NOMO-1 treated with DMSO at 0.1 percent for 48 hours (cell line): ENCODE data around the gene SS18L1.

ENCODE experiments used
- DNase-seq: peaks from one replicate; lab custom pipeline; 2025; ENCODE audit not compliant: unreplicated experiment; lab: John Stamatoyannopoulos, UW

The SS18L1 gene

DNA sequence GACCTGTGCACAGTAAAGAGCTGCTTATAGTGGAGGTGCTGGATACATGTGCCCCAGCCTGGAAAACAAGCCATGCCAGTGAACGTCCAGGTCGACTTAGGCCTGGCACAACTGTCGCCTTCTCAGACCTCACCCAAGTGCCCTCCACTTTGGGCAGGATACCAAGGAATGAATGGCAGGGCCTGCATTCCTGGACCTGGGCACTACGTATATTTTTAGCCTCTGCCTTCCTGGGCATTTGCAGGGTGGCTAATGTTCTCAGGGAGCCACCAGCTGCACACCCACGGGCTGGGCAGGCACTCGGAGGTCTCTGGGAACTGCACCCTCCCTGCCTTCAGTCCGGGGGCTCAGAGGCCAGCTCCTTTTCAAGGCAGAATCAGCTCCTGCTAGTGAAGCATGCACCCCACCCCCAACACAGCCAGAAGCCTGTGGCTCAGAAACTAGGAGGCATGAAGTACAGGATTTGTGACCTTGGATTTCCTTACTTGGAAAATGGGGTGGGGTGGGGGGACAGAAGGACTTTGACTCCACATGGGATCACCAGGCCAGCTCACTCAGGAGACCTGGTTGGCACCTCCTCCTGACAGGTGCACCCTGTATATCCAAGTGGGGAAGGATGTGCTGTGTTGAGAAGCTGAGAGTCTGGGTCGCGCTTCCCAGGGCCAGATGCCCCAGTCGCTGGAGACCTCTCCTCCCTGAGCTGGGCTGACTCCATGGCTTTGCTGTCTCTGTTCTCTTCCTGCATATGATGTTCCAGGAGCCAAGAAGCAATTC is 23.8 kb upstream of the SS18L1 start:
- DNase-seq = no peak

DNA sequence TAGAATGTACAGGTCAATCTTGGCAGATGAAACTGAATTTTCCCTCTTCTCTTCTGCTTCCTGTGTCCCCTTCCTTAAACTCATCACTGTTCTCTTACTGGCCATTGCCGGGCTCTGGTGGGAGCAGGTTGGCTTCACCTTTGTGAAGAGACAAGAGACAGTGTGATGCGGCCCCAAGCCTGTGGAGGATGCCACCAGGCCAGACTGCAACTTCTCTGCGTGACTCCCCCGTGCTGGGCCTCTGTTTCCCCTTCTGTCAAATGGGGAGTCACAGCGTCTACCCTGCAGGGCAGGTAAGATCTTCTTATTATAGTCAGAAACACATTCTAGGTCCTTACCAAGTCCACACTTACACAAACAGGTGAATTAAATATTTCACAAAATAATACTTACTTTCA is 23.2 kb upstream of the SS18L1 start:
- no peak for DNase-seq

DNA sequence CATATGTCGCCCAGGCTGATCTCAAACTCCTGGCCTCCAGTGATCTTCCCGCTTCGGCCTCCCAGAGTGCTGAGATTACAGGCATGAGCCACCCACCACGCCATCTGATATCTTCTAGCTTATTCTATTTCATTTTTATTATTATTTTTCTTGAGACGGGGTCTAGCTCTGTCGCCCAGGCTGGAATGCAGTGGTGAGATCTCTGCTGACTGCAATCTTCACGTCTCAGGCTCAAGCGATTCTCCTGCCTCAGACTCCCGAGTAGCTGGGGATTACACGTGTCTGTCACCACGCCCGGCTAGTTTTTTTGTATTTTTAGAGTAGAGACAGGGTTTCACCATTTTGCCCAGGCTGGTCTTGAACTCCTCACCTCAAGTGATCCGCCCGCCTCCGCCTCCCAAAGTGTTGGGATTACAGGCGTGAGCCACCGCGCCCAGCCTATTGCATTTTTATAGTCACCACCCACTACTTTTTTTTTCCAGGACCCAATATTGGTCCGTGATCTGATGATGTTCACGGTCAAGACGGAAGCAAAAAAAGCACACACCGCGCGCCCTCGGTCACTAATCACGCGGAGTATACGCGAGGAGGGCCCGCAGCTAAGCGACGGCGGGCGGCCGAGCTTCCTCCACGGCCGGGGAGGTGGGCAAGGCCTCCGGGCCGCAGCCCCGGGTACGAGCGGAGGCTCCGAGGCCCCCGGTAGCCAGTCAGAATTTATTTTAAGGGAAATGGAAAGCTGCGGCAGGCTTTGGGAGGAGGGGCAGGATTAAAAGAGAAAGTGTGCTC is 22.4 kb upstream of the SS18L1 start:
- peak; percentile 66 for DNase-seq

DNA sequence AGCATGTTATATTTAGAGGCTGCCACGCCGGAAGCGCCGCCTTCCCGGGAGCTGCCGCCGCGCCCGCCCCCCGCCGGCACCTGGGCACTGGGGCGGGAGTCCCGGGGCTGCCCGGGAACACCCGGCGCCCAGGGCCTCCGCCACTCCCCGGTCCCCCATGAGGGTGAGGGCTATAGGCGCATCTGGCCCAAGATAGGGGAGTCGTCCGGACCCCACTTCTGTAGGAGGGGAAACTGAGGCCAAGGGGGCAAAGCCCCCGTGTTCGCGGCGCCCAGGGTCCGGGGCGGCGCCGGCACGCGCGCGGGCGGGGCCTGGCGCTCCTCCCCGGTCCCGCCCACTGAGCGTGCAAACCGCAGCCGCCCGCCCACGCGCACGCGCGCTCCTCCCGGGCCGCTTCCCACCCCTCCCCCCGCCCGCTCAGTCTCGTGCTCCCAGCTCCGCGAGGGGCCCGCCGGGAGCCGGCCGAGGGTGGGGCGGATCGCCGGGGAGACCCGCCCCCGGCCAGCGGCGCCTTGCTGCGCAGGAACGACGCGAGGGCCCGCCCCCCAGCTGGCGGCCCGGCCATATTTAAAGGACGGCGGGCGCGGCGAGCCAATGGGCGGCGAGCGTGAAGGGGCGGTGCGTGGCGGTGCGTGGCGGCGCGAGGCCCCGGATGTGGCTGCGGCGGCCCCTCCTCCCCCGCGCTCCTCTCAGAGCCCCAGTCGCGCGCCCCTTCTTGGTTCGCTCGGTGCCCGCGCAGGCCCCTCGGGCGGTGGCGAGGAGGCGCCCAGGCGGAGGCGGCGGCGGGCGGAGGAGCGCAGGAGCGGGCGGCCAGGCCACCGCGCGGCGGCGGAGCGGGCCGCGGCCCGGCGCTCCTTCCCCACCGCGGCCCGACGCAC is 21.6 kb upstream of the SS18L1 start, which contains the start of gene LSM14B:
Gene LSM14B (plus strand): TSS at position 700 of the 878 bp plus-strand sequence. CDS start 192 bp downstream, outside the sequence.
- peak; percentile 94 for DNase-seq

DNA sequence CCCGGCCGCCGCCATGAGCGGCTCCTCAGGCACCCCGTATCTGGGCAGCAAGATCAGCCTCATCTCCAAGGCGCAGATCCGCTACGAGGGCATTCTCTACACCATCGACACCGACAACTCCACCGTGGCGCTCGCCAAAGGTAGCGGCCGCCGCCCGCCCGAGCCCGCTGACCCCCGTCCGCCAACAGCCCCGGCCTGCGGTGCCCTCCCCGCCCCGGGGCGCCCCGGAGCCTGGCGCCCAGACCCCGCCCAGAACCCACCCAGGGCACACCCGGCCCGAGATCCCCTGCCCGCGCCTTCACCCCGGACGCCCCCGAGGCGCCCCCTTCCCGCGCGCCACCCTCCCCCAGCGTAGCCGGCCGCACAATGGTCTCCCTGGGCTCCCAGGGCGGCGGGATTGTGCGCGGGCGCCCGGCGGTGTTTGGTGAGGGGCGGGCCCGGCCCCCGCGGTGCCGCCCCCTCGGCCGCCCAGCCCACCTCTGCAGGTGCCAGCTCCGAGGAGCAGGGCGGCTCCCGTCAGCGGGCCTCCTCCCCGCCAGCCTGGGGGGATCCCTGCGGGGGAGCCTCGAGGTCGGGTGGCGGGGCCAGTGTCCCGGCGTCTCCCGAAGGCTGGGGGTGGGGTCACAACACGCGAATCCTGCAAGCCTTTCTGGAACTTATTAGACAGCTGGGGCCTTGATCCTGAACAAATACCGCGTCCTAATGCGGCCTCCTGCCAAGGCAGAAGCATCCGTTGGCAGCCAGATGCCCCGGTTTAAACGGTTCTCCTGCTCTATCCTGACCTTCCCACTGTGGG is 20.7 kb upstream of the SS18L1 start:
- no peak for DNase-seq

DNA sequence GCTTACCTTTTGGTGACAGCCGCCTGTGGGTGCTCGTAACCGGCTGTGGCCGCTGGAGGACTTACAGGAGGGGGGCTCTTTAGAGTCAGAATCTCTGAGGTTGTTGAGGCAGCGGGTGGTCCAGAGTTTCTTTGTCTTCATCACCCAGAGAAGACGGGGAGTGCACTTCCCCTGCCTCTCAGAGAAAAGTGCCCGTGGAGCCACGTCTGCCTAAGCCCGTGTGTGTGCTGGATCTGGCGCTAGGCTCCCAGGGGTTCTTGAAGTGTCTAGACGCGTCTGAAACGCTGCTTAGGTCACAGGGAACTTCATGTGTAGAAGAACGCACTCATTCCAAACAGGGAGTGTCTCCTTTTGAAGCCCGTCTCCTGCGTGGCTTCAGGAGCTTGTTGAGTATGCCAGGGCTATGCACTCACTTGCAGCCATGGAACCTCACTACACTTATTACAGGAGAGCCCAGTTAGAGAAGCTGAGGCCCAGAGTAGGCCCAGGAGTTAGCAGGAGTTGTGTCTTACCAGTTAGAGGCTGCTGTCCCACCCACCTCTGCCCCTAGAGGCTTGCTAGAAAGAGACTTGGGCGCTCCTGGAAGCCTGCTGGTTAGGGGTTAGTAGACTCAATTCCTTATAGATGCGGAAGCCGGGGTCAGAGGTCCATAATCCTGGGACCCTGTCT is 20.0 kb upstream of the SS18L1 start:
- no peak for DNase-seq

DNA sequence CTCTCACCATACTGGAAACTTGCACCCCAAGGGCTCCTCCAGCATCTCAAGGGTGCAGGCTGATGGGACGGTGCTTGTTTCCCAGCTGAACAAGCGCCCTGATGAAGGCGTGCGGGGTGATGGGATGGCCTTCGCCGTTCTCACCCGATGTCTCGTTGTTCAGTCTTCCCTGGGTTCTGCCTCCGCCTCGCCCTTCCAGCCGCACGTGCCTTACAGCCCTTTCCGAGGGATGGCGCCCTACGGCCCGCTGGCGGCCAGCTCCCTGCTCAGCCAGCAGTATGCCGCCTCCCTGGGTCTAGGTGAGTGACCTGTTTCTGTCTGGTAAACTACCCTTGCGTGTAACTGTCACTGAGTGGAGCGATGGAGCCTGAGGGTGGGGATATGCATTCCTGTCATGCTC is 17.4 kb upstream of the SS18L1 start:
- DNase-seq = no peak

DNA sequence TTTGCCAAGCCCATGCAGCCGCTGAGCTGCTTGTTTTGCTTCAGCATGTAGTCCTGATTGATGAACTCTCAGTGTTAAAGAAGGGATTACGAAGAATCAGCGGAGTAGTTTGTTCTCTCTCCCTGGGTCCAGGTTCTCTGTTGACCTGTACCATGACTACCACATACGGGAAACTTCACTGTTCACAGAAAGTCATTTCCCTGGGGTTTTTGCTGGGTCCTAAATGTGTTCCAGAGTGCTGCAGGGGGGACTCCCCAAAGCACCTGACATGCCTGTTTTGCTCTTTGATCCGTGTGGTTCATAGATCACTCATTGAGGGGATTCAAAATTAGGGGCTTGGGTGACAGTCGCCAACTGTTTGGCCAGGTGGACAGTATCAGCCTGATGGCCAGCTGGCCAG is 15.8 kb upstream of the SS18L1 start:
- no peak for DNase-seq

DNA sequence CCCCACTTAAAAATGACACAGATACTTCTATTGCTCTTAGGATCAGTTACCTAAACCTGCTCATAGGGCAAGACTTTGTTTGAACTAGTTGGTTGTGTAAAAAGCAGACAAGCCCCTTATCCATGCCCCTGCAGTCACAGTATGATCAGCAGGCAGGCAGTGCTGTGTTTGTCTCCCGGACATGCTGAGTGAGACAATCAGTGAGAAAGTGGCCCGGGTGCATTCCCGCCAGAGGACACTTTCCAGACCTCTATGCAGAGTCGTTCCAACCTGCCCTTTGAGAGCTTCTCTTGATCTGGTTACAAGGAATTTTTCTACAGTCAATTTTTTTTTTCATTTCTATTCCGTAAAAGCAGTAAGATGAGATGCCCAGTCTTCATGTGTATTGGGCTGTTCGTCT is 15.1 kb upstream of the SS18L1 start:
- DNase-seq = no peak

DNA sequence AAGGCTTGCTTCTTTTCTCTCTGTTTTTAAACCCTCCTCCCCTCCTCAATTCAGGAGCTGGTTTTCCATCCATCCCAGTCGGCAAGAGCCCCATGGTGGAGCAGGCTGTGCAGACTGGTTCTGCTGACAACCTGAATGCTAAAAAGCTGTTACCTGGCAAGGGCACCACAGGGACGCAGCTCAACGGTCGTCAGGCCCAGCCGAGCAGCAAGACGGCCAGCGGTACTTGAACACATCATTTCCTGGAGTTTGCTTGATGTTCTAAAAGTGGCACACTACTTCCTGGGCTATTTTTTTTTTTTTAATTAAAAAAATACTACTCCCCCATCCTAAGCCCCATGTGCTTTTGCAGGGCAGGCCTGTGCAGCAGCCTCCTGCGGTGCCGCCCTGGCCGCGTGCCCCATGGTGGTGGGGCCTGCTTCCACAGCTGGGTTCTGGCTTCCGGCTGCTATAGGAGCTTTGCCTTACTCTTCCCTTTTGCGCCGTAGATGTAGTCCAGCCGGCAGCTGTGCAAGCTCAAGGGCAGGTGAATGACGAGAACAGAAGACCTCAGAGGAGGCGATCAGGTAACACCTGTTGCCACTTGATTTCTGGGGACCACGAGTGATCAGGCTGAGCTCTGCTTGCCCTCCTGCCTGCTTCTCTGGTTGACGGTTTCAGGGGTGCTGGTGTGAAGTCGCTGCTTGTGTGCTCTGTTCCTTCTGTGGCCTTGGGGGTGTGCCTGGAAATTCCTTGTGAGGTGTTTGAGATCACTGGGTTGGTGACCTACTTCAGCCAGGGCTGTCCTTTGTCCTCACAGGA is 13.6 kb upstream of the SS18L1 start:
- DNase-seq = no peak

DNA sequence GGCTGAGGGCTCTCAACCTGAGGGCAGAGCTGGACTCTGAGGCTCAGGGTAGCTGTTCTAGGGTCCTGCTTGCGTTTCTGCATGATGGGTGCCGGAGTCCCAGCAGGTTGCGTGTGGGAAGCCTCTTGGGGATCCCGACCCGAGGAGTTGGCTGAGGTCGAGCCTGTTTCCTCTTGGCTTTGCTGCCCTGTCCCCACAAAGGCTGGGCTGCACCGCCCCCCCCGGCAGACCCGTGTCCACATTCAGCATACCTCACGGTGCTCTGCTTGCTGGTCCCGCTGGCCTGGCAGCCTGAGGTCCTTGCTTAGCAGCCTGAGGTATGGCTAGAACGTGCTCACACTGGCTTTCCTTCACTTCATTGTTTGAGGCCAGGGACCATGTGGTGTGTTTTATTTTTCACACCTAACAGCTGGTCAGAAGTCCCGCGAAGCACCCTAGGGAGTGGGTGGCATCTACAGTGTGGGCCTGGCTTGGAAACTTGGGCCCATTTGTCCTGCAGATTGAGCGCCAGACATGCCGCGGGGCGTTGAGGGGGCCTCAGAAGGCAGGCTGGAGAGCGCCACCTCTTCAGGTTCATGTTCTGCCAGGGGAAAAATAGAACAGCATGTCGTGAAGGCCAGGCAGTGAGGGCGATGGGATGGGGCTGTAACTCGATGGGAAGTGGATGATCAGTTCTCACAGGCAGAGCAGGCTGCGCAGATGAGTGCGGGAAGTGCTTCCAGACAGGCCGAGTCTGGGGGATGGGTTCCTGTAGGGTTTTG is 11.8 kb upstream of the SS18L1 start:
- DNase-seq = no peak

DNA sequence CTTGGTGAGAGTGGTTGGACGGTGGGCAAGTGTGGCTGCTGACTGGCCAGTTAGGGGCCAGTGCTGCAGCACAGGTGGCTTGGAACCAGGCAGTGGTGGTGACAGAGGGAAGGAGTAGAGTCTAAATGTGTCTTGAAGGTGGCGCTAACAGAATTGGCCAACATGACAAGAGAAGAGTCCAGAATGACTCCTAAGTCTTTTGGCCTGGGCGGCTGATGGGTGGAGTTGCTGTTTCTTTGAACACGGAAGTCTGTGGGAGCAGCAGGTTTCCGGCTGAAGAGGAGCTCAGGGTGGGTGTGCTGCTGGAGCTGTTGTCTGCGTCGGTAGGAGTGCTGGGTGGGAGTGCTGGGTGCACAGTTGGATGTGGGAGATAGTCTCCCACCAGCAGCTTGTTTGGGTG is 11.1 kb upstream of the SS18L1 start:
- DNase-seq = no peak

DNA sequence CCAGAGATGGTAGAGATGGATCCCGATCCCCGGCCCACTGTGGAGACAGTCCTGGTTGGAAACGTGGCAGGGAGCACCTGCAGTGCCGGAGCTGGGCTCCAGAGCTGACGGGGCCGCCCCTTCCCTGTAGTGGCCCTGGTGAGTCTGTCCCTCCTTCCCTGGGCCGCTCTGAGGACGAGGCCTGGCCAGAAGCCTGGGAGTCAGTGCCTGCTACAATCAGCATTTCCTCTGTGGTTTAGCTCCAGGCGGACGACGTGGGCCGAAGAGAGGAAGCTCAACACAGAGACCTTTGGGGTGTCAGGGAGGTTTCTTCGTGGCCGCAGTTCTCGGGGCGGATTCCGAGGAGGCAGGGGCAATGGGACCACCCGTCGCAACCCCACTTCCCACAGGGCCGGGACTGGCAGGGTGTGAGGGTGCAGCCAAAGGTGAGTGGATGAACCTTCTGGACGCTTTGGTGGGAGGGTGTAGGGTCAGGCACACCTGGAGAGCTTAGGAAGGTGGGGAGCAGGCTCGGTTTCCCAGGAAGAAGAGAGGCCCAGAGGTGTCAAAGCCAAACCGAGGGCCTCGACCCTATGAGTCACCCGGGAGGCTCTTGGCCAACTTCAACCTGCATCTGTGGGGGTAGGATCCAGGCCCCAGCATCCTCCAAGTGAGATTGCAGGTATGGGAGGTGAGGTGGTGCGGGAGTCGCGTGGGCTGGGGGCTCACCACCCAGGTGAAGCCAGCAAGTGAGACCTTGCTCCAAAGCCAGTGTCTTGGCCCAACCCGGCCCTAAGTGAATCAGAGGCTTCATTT is 10.3 kb upstream of the SS18L1 start:
- DNase-seq = no peak

DNA sequence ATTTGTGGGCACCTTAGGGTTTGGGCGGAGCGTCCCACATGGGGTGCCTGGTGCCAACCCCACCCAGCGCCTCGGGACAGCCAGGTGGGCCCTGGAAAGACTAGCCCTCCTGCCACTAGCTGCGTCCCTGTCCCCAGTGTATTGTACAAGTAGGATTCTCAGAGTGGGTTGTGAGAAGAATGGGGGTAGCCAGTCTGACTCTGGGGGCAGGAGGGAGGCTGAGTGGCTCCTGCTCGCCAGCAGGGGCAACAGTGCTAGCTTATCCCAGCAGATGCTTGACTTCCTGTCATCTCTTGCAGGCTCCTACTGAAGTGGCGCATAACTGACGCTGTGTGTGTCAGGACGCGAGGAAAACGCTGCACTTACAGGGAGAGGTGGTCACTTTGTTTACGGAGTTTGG is 9.7 kb upstream of the SS18L1 start:
- no peak for DNase-seq

DNA sequence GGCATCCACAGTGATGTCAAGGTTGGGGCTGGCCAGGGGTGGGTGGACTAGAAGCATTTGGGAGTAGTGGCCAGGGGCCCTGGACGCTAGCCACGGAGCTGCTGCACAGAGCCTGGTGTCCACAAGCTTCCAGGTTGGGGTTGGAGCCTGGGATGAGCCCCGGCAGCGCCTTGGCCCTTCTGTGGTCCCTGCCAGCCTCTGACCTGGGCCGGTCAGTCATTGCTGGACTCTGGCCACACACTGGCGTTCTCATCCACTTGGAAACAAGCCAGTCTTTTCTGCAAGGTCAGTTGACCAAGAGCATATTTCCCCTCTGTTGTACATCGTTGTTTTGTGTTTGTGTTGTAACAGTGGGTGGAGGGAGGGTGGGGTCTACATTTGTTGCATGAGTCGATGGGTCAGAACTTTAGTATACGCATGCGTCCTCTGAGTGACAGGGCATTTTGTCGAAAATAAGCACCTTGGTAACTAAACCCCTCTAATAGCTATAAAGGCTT is 8.8 kb upstream of the SS18L1 start:
- no peak for DNase-seq

DNA sequence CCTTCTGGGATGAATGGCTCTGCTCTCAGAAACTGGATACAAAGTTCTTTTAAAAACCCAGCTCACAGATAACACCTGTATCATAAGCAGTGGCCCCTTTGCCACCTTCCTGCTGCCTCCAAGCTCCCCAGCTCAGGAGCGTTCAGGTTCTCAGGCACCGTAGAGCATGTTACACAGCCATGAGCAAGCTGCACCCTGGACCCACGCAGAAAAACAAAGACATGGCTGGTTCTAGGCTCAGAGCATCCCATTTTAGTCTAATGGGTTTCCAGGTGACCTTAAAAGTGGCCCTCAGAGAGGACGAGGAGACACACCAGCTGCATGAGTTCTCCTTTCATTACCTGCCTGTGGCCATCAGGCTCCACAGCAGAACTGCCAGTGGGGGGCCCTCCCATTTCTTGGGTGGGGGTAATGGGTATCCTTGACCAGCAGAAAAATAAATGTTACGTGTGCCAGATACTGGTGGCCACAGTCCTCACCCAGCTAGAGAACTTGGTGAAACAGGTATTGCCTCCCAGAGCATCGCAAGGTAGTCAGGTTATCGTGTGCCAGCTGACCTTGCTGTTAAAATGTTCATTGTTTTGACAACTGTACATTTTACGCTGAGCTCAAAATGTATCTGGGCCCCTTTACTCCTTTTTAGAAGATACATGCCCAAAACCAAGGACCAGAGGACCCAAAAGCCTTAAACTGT is 7.8 kb upstream of the SS18L1 start:
- DNase-seq = no peak
